ENCODE data around the gene TMEM53. TPM values are rescaled to one million over a fixed set of nuclear protein-coding genes. Genes with fewer than 3 reads are reported as not detected.

Gene TMEM53
- total RNA-seq, 1 donor from 2014 or later = 14.1 TPM

DNA sequence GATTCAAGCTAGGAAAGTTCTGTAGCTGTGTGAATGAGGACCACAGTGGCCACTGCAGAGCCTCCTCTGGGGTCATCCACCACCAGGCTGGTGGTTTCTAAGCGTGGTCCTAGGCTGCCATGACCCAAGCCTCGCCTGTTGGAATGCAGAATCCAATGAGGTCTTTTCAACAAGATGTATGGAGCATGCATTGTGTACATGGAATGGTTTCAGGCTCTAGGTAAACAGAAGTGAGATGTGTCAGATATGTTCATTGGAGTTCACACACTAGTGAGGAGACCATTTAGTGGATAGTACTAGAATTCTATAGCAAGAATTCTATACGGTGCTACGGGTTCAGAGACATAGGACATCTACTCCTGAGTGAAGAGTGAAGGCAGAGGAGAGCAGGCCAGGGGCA lies 46.0 kb upstream of the TMEM53 start:
- no peak overlapping the region for H3K27ac Mint-ChIP-seq (ENCODE audit: unreplicated experiment)
- H3K27me3 Mint-ChIP-seq (ENCODE audit: low read depth) = peaks cover 7% of the 10 kb centered on the region
- TF ChIP-seq CTCF (conservative IDR thresholded peaks at IDR 0.05) = no peak
- H3K9me3 Mint-ChIP-seq = no peaks in the 10 kb centered on the region
- no peaks in the 10 kb centered on the region for H3K36me3 Mint-ChIP-seq (ENCODE audit: low read depth)
- peaks cover 16% of the 10 kb centered on the region for H3K4me1 Mint-ChIP-seq
- H3K4me3 Mint-ChIP-seq = no peak overlapping the region
- no peak for DNase-seq (ENCODE audit: low read depth, low spot score)

- Mint-ChIP-seq H3K27ac (ENCODE audit: unreplicated experiment) (no peak overlapping the region), H3K36me3 (ENCODE audit: low read depth) (no peaks in the 10 kb centered on the region), H3K4me1 (peaks cover 21% of the 10 kb centered on the region), H3K4me3 (no peak overlapping the region), H3K9me3 (no peaks in the 10 kb centered on the region), H3K27me3 (ENCODE audit: low read depth) (peaks cover 7% of the 10 kb centered on the region)
- DNase-seq (ENCODE audit: low read depth, low spot score) = no peak
- no peak for TF ChIP-seq CTCF (conservative IDR thresholded peaks at IDR 0.05)
Measured at GRCh38 chr1:44719318-44719717, 45.0 kb upstream of the TMEM53 start.

- peaks cover 7% of the 10 kb centered on the region for H3K27me3 Mint-ChIP-seq (ENCODE audit: low read depth)
- peaks cover 21% of the 10 kb centered on the region for H3K4me1 Mint-ChIP-seq
- H3K36me3 Mint-ChIP-seq (ENCODE audit: low read depth) = no peaks in the 10 kb centered on the region
- TF ChIP-seq CTCF (conservative IDR thresholded peaks at IDR 0.05) = no peak
- no peaks in the 10 kb centered on the region for H3K9me3 Mint-ChIP-seq
- H3K4me3 Mint-ChIP-seq = no peak overlapping the region
- DNase-seq (ENCODE audit: low read depth, low spot score) = no peak
- no peak overlapping the region for H3K27ac Mint-ChIP-seq (ENCODE audit: unreplicated experiment)
Measured at GRCh38 chr1:44718091-44718490, 43.8 kb upstream of the TMEM53 start.

GRCh38 chr1:44717653-44718052 lies 43.4 kb upstream of the TMEM53 start:
- no peak overlapping the region for H3K4me3 Mint-ChIP-seq
- TF ChIP-seq CTCF (conservative IDR thresholded peaks at IDR 0.05) = no peak
- DNase-seq (ENCODE audit: low read depth, low spot score) = no peak
- no peaks in the 10 kb centered on the region for H3K36me3 Mint-ChIP-seq (ENCODE audit: low read depth)
- H3K4me1 Mint-ChIP-seq = peaks cover 21% of the 10 kb centered on the region
- H3K27ac Mint-ChIP-seq (ENCODE audit: unreplicated experiment) = no peak overlapping the region
- no peaks in the 10 kb centered on the region for H3K9me3 Mint-ChIP-seq
- H3K27me3 Mint-ChIP-seq (ENCODE audit: low read depth) = peaks cover 7% of the 10 kb centered on the region

DNA sequence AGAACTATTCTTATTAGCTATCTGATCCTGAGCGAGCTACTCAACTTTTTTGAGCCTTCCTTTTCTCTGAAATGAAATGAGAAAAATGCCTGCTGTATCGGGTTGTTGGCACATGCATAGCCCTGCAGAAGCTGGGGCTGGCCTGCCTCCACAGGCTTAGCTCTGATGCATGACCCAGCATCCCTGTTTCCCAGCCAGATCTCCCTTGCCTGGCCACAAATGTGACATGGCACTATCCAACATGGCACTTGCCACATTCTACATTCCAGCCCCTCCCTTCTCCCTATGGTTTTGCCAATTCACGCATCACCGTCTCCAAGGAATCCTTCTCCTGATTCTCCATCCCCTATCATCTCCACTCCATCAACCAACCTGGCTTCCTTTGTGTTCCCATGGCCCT lies 42.9 kb upstream of the TMEM53 start:
- TF ChIP-seq CTCF (conservative IDR thresholded peaks at IDR 0.05) = no peak
- H3K27ac Mint-ChIP-seq (ENCODE audit: unreplicated experiment) = no peak overlapping the region
- DNase-seq (ENCODE audit: low read depth, low spot score) = no peak

More for the DNA sequence above, 42.9 kb upstream of the TMEM53 start:
- Mint-ChIP-seq H3K9me3 (no peaks in the 10 kb centered on the region), H3K4me1 (peaks cover 21% of the 10 kb centered on the region), H3K4me3 (no peak overlapping the region), H3K36me3 (ENCODE audit: low read depth) (no peaks in the 10 kb centered on the region), H3K27me3 (ENCODE audit: low read depth) (peaks cover 7% of the 10 kb centered on the region)
